K562 (cell line): Measurements from ENCODE around the gene MED17. TPM values are rescaled to one million over a fixed set of nuclear protein-coding genes. Genes with fewer than 3 reads are reported as not detected.

Source experiments
- BACH1 ChIP-seq: fragments of 200-800 bp; sonication (Bioruptor generic); IDR thresholded peaks from 2 replicates; pipeline ENCODE4 v1.6.1; 2016; ENCODE audit warnings: missing genetic modification characterization, missing compliant biosample characterization
- BCOR ChIP-seq: fragments of 450-650 bp; IDR thresholded peaks from 2 replicates; pipeline ENCODE4 v1.6.1; 2016
- HES1 ChIP-seq: fragments of 450-650 bp; IDR thresholded peaks from 2 replicates; pipeline ENCODE4 v1.6.1; 2016; ENCODE audit warnings: low read depth, mild to moderate bottlenecking, moderate library complexity
- KLF10 ChIP-seq: fragments of 250-450 bp; sonication (Bioruptor Pico); IDR thresholded peaks from 2 replicates; pipeline ENCODE4 v1.6.1; 2021; ENCODE audit warnings: matching md5 sums
- MAFG ChIP-seq: fragments of 450-650 bp; conservative IDR thresholded peaks from 2 replicates; pipeline ENCODE4 v1.6.1; 2016; ENCODE audit warnings: missing genetic modification characterization, missing compliant biosample characterization
- MNT ChIP-seq, 2 experiments: fragments of 450-650 bp; conservative IDR thresholded peaks; 2 replicates each; pipeline ENCODE4 v1.6.1; 2017; ENCODE audit warnings: mild to moderate bottlenecking in 2 of 2, moderate library complexity in 2 of 2
- NBN ChIP-seq: fragments of 450-650 bp; IDR thresholded peaks from 2 replicates; pipeline ENCODE4 v1.6.1; 2016; ENCODE audit warnings: low read depth, mild to moderate bottlenecking
- PCBP2 ChIP-seq: fragments of 200-400 bp; formaldehyde crosslinking; IDR thresholded peaks from 2 replicates; pipeline ENCODE4 v1.6.1; 2018; ENCODE audit warnings: low read length, low read depth, mild to moderate bottlenecking, moderate library complexity; ENCODE audit not compliant: poor library complexity, severe bottlenecking
- RAD21 ChIP-seq, 2 experiments: fragments of 250-450 bp in 1 of 2; fragments of 450-650 bp in 1 of 2; sonication (Bioruptor Pico) in 1 of 2; formaldehyde crosslinking in 1 of 2; IDR thresholded peaks in 1 of 2; conservative IDR thresholded peaks in 1 of 2; 2 replicates each; pipeline versions ENCODE4 v1.4.0 to v1.8.0; 2020 to 2022; ENCODE audit warnings: mild to moderate bottlenecking in 2 of 2, moderate library complexity in 1 of 2
- SMARCA4 ChIP-seq: fragments of 450-650 bp; IDR thresholded peaks from 2 replicates; pipeline ENCODE4 v1.6.1; 2016
- ZBTB43 ChIP-seq: sonication (generic); formaldehyde crosslinking; IDR thresholded peaks from 2 replicates; pipeline ENCODE4 v1.8.0; 2023; ENCODE audit warnings: mild to moderate bottlenecking, missing genetic modification reagents
- ZNF146 ChIP-seq: IDR thresholded peaks from one replicate; pipeline ENCODE4 v1.6.1; 2018; ENCODE audit warnings: missing compliant biosample characterization; ENCODE audit not compliant: unreplicated experiment
- ZNF830 ChIP-seq: fragments of 250-450 bp; sonication (Bioruptor Pico); IDR thresholded peaks from 2 replicates; pipeline ENCODE4 v1.5.0; 2021; ENCODE audit warnings: mild to moderate bottlenecking
- polyA plus RNA-seq, 8 experiments: library from polyadenylated mRNA; depleted of rRNA in 4 of 8; stranded (reverse) in 5 of 8; unstranded in 3 of 8; fragments of >200 nt; fragmentation: Nextera tagmentation in 2 of 8; fragmentation: Illumina TruSeq in 1 of 8; extraction: Ambion mirVana in 2 of 8; extraction: Trizol in 1 of 8; gene quantifications; 2 replicates each; pipeline versions ENCODE4 v1.2.1 to v1.2.3, GENCODE V29; 2011 to 2014; ENCODE audit warnings: inconsistent platforms in 1 of 8, missing spikeins in 1 of 8
- total RNA-seq, 7 experiments: library from RNA; depleted of rRNA in 6 of 7; stranded (reverse); fragments of >200 nt in 6 of 7; fragmentation: Illumina TruSeq in 2 of 7; extraction: Trizol in 2 of 7; gene quantifications; 2 replicates each; pipeline versions ENCODE4 v1.2.1 to v1.2.3, GENCODE V29; 2011 to 2021; ENCODE audit warnings: low replicate concordance in 1 of 7
- TF ChIP-seq, protein P1 (sequence below): sonication (generic); formaldehyde crosslinking; IDR thresholded peaks from 2 replicates; pipeline ENCODE4 v1.8.0; 2022; ENCODE audit warnings: mild to moderate bottlenecking, missing genetic modification reagents
- TF ChIP-seq, protein P2 (sequence below): fragments of 250-450 bp; sonication (Bioruptor Pico); IDR thresholded peaks from 2 replicates; pipeline ENCODE4 v1.5.0; 2020; ENCODE audit warnings: mild to moderate bottlenecking
- TF ChIP-seq, protein P3 (sequence below), 2 experiments: fragments of 250-450 bp in 1 of 2; fragments of 450-650 bp in 1 of 2; sonication (Bioruptor Pico) in 1 of 2; IDR thresholded peaks; 2 replicates each; pipeline versions ENCODE4 v1.6.1 to v1.8.0; 2016 to 2021; ENCODE audit warnings: mild to moderate bottlenecking in 2 of 2, moderate library complexity in 2 of 2, missing compliant biosample characterization in 1 of 2, missing genetic modification characterization in 1 of 2

The MED17 gene
- total and polyA plus RNA-seq, 9 of the 15 experiments (the other 6 are each of a cell fraction or from before 2014, with no cell fraction given), result 6.7 to 34.7 (median 26.8) TPM

DNA sequence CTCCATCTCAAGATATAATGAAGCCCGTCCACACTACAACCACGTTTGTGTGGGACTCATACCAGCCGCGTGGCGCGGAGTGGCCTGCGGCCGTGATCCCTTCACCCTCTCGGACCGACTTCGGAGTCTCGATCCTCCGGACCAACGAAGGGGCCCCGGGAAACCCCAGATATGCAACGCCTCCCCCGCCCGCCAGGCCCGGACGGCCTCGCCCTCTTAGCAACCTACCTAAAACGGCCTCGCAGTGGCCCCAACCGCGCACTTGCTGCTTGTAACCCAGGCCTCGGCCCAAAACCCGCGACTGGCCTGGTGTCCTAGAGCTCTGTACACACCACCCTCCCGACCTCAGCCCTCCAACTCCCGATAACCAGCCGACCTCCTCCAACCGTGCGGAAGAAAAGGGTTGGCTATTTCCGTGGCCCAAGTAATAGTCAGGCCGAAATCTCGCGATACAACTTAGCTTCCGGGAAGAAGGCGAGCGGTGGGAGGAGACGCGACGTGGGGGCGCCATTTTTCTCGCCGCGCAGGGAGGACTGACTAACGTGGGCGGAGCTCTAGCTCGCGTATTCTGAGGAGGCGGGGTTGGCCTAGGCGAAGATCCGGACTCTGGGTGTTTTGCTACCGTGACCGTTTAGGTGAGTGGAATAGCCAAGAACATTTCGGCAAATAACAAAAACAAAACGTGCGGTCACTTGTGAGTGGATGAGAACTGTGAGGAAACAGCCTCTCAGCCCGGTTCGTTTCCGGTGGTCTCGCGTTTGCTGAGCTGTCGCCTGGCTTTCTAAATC lies 42.8 kb upstream of the MED17 start, which contains the start of the genes C11orf54 and TAF1D (continued):
- TF ChIP-seq, protein P1, sequence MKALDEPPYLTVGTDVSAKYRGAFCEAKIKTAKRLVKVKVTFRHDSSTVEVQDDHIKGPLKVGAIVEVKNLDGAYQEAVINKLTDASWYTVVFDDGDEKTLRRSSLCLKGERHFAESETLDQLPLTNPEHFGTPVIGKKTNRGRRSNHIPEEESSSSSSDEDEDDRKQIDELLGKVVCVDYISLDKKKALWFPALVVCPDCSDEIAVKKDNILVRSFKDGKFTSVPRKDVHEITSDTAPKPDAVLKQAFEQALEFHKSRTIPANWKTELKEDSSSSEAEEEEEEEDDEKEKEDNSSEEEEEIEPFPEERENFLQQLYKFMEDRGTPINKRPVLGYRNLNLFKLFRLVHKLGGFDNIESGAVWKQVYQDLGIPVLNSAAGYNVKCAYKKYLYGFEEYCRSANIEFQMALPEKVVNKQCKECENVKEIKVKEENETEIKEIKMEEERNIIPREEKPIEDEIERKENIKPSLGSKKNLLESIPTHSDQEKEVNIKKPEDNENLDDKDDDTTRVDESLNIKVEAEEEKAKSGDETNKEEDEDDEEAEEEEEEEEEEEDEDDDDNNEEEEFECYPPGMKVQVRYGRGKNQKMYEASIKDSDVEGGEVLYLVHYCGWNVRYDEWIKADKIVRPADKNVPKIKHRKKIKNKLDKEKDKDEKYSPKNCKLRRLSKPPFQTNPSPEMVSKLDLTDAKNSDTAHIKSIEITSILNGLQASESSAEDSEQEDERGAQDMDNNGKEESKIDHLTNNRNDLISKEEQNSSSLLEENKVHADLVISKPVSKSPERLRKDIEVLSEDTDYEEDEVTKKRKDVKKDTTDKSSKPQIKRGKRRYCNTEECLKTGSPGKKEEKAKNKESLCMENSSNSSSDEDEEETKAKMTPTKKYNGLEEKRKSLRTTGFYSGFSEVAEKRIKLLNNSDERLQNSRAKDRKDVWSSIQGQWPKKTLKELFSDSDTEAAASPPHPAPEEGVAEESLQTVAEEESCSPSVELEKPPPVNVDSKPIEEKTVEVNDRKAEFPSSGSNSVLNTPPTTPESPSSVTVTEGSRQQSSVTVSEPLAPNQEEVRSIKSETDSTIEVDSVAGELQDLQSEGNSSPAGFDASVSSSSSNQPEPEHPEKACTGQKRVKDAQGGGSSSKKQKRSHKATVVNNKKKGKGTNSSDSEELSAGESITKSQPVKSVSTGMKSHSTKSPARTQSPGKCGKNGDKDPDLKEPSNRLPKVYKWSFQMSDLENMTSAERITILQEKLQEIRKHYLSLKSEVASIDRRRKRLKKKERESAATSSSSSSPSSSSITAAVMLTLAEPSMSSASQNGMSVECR (CRISPR knock-in tag), result peak; percentile 75; the same call in 1 of the 2 replicates
- no peak for TF ChIP-seq RAD21 (CRISPR knock-in tag; conservative IDR thresholded peaks at IDR 0.05 in 1 of 2, IDR thresholded peaks at IDR 0.05 in 1 of 2)
- TF ChIP-seq BACH1 (tag), result no peak; the same call in 1 of the 2 replicates
- TF ChIP-seq ZBTB43, result no peak
- TF ChIP-seq, protein P2, sequence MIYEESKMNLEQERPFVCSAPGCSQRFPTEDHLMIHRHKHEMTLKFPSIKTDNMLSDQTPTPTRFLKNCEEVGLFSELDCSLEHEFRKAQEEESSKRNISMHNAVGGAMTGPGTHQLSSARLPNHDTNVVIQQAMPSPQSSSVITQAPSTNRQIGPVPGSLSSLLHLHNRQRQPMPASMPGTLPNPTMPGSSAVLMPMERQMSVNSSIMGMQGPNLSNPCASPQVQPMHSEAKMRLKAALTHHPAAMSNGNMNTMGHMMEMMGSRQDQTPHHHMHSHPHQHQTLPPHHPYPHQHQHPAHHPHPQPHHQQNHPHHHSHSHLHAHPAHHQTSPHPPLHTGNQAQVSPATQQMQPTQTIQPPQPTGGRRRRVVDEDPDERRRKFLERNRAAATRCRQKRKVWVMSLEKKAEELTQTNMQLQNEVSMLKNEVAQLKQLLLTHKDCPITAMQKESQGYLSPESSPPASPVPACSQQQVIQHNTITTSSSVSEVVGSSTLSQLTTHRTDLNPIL (CRISPR knock-in tag), result no peak
- TF ChIP-seq, protein P3, sequence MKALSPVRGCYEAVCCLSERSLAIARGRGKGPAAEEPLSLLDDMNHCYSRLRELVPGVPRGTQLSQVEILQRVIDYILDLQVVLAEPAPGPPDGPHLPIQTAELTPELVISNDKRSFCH (CRISPR knock-in tag; IDR thresholded peaks at IDR 0.05), result no peak
- TF ChIP-seq, protein P3 (tag; IDR thresholded peaks at IDR 0.05), result no peak
- TF ChIP-seq NBN, result peak; percentile 82; the same call in 1 of the 2 replicates
- no peak for TF ChIP-seq ZNF146
- no peak for TF ChIP-seq SMARCA4
- no peak for TF ChIP-seq KLF10 (CRISPR knock-in tag)
- no peak for TF ChIP-seq PCBP2
- TF ChIP-seq ZNF830, result no peak
- peak in 1 of 2 experiments; percentile 77 for TF ChIP-seq MNT (conservative IDR thresholded peaks at IDR 0.05)
- TF ChIP-seq HES1, result no peak
- no peak for TF ChIP-seq BCOR
- no peak for TF ChIP-seq MAFG (tag)
